NCI-H2227 (cell line): ENCODE data around the gene PROX1.

ENCODE experiments used
- DNase-seq: peaks from one replicate; lab custom pipeline; 2025; ENCODE audit not compliant: unreplicated experiment; lab: John Stamatoyannopoulos, UW

The PROX1 gene, protein sequence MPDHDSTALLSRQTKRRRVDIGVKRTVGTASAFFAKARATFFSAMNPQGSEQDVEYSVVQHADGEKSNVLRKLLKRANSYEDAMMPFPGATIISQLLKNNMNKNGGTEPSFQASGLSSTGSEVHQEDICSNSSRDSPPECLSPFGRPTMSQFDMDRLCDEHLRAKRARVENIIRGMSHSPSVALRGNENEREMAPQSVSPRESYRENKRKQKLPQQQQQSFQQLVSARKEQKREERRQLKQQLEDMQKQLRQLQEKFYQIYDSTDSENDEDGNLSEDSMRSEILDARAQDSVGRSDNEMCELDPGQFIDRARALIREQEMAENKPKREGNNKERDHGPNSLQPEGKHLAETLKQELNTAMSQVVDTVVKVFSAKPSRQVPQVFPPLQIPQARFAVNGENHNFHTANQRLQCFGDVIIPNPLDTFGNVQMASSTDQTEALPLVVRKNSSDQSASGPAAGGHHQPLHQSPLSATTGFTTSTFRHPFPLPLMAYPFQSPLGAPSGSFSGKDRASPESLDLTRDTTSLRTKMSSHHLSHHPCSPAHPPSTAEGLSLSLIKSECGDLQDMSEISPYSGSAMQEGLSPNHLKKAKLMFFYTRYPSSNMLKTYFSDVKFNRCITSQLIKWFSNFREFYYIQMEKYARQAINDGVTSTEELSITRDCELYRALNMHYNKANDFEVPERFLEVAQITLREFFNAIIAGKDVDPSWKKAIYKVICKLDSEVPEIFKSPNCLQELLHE

DNA sequence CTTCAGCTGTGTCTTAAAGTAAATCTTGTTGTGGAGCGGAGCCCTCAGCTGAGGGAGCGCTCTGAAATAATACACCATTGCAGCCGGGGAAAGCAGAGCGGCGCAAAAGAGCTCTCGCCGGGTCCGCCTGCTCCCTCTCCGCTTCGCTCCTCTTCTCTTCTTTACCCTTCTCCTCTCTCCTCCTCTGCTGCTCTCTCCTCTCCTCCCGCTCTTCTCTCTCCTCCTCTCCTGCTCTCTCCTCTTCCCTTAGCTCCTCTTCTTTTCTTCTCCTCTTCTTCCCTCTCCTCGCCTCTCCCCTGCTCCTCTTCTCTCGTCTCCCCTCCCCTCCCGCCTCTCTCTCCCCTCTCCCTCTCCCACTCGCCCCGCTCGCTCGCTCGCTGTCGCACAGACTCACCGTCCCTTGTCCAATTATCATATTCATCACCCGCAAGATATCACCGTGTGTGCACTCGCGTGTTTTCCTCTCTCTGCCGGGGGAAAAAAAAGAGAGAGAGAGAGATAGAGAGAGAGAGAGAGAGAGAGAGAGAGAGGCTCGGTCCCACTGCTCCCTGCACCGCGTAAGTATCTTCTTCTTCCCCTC, at the start of gene PROX1:
Gene PROX1, plus strand, starts transcription at position 47 of the 580 bp plus-strand sequence. CDS start 8,563 bp downstream, outside the sequence.
- peak; percentile 70 for DNase-seq

DNA sequence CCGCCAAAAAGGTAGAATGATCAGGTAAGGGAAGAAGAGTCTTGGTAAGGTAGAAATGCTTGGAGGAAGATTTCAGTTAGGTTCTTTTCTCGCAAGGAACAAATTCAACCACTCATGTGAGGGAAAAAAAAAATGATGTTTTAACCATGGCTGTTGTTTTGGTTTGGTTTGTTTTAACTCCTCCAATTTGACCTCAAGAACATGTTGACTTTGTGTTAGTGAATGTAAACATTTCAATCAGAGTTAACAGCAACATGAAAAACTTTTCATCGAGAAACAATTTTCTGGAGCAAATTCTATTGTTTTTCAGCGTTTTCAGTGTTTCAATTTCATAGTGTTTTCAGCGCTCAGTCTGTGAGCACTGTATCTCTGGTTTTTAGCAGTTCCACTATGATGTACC, 49.0 kb upstream of the PROX1 start:
- no peak for DNase-seq

DNA sequence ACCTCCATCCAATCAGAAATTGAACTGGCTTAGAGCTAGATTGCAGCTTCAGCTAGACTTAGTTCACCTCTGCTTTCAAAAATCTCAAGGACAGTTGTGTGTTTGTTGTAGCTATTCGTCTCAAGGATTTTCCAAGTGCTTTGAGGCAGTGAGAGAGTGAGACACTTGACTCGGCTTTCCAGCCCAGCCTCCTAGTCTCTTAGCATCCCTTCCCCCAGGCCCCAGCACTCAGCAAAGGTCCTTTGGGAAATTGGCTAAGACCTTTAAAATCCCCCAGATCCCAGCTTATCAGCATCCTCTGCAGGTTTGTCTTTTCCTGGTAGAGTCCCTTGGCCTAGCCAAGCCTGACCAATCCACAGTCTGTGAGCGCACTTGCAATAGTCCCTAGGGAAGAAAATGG, 47.9 kb upstream of the PROX1 start:
- DNase-seq: no peak

DNA sequence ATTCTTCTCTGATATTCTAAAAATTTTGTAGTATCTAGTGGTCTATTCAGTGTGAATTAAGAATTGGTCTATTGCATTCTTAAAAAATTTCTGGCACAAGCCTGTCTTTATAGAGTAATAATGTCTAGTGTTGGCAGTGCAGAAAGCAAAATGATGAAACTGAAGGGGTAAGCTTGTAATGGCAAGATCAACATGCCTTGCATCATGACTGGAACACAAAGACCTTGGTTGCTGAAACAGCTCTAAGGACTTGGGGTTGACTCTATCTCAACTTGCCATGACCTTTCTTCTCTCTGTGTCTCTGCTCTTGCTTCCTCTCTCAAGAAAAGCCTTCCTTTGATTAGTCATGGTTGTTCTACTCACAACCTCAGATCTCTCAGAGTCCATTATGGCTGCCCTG, 46.8 kb upstream of the PROX1 start:
- no peak for DNase-seq

DNA sequence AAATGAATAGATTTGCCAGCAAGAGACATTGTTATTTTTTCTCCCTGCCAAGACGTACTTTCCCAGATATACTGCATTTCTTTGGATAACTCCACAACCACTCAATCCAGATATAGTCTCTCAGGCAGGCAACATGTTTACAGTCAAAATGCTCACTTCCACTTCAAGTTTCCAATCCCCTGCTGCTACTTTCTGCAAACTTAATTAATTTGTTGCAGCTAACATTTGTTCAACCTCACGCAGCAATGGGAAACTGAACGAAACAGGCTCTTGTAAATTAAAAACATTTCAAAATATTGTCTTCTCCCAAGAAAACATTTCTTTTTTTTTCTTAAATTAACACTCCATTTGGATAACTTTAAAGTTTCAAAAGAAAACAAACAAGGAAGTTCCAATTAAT, 45.7 kb upstream of the PROX1 start:
- no peak for DNase-seq

DNA sequence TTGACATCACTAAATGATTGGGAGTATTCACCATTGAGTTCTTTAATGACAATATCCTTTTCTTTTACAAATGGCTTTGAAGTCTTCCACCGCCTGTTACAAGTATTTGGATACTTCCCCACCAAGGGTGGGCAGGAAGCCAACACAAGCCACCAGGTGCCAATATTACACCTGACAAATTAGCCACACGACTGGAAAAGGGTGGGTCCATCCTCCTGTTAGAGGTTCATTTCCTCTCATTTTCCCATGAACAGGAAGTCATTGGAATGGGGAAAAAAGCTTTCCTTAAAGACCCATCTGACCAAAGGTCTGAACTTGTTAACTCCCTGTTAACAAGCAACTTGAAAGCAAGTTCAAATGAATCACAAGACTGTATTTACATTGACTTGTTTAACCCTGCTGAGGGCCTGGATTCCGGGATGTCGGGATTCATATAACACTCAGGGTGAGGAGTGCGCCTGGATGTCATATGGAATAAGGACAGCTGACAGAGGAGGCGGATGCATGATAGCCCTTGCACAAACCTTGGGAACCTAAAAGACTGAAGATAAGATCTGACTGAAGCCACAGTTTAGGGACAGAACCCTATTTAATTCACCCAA, 40.5 kb upstream of the PROX1 start:
- no peak for DNase-seq

DNA sequence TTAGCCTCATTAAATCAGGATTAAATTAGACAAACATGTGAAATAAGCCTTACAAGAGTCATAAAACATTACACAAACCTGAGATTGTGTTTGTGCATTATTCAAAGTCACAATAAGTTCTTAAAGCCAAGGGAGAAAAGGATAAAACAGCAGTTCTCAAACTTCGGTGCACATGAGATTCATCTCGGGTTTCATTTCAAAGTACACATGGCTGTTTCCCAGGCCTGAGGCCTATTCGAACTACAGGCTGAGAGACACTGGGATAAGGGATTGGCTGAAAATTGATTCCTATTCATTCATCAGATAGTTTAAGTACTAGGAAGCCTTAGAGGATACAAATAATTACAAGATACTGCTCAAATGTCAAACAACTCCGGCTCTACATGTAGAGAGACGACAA, 35.9 kb upstream of the PROX1 start:
- DNase-seq: no peak

DNA sequence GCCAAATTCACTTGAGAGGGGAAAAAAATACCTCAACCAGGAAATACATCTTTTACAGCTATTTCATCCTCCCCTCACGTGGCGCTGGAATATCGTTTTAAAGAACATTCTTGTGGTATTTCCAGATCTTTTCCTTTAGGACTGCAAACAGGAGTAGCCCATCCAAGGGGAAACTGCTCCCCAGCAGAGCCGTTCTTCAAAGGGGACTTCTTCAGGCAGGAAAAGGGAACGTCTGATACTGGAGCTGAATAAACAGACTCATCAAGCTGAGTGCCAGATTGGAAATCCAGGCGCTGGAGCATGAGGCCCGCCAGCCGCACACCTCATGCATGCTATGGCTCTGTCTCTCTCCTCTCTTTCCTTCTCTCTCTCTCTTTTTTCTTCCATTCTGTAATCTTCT, 34.0 kb upstream of the PROX1 start:
- no peak for DNase-seq

DNA sequence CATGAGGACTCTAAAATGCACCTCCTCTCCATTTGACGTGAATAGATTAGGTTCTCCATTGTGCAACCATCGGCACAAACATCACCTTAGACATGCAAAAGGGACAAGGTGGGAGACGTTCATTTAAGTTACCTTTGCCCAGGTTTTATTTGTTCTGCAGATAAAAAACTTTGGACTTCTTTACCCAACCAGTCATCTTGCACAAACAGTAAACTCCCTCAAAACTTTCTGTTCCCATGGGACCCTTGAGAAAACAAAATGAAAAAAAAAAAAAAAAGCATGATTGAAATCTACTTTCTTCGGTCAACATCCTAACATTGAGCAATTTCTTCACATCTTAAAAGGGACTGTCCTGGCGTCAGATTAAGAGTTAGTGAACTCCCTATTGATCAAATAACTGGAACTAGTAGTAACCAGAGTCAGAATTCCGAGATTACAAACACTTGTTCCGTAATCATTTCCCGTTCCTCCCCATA, 31.4 kb upstream of the PROX1 start:
- no peak for DNase-seq

DNA sequence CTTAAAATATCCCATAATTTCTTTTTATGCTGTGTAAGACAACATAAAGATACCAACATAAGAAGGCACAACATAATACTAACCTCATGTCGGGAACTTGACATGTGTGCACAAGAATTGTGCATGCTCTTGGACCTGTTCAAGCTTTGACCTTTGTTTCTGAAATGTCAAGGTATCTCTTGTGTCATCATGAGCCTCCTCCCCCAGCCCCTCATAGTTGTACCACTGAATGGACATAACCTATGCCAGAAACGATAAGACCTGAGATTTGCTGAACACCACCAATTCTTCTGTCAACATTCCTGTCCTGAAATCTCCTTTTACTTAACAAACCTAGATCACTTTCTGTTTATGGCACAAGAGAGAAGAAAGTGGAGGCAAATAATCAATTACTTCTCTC, 29.4 kb upstream of the PROX1 start:
- no peak for DNase-seq

DNA sequence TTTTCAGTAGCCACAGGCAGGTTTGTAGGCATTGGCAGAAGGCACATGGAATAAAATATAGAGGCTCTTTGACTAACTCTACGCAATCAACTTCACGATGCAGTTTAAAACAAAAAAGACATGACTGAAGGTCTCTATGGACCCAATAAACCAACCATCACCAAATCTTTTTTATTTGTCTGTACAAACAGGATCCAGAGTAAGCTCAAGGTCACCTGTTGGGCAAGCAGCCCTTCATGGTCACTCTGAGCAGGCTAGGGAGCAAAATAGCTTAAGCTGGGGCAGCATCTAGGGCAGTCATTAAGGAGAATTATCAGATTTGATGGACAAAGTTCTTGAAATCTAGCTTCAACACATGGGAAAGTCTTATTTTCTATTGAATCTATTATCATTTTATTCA, 26.8 kb upstream of the PROX1 start:
- DNase-seq: no peak

DNA sequence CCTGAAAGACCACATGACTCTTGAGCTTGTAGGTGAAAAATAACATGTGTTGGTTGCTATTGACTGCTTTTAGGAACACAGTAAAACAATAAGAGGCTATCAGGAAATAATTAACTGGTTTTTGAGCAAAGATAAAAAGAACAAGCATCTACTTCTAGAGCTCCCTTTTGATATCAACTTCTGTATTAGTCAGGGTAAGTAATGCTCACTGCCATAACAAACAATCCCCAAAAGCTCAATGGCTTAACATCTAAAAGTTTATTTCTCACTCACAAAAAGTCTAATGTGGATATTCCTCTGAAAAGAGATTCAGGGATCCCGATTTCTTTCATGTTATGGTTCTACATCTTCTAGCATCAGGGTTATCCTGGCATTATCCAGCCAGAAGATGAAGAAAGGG, 25.3 kb upstream of the PROX1 start:
- no peak for DNase-seq

DNA sequence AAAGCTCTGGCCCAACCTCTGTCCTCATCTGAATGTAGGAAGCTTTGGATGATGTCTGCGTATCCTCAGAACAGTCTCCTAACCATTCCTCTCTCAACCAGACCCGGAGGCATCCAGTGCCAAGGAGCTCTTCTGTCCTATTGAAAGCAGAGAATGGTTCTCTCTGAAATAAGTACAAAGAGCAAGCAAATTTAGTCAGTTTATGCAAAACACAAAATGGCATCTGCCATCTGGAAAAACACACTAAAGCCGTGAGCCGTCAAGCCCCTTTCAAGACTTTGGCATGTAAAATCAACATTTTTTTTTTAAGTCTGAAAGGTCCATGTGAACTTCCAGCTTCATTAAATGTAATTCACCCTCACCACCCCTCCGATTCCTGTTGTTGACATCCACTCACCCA, 21.7 kb upstream of the PROX1 start:
- DNase-seq: no peak

DNA sequence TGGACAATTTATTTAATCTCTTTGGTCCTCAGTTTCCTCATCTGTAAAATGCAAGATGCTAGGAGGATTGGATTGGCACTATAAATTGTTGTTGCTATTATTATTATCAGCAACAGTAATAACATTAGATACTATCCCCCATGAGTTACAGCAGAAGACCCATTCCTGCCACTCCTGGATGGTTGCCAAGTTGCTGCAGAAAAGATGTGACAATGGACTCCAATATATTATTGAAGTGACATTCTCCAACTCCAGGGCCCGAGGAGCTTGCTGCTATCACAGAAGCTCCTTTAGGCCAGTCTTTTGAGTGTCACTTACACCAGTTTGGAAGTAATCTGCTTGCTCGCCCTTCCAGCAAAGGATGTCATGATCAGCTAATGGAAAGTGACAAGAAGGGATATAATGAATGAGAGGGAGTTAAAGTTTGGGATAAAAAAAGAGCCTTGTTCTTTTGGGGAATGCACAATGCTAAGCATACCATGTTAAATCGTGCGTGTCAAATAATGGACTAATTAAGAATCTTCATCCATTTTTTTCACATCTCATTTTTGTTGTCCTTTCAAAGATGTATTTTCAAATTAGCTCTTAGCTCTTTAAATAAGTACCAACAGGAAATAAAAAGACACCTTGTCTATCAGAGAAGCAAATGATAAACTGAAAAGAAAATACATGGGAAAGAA, 19.5 kb upstream of the PROX1 start:
- no peak for DNase-seq

DNA sequence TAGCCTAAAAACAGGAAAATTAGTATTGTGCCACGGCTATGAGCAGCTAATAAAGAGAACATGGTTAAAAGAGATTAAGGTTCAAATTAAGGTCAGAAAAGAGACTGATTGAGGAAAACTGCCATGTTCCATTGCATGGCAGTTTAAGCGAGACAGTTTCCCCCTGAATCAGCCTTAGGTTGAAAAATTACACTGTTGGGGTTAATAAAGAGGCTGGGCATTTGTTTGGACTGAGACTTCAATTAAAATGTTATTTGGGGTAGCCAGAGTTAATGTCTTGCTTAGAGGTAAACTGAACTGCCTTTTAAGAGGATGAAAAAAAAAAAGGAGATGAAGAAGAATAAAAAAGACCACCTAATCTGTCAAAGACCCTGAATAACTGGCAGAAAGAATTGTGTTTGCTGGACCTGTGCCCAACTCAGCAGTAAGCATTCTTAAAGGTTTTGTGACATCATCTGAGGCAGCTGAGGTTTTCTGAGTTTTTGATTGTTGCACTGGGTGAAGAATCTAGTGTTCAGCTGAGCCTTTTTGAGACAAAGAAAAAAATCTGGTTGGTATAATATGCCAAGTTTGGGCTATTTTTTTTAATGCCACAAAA, 17.7 kb upstream of the PROX1 start:
- no peak for DNase-seq

DNA sequence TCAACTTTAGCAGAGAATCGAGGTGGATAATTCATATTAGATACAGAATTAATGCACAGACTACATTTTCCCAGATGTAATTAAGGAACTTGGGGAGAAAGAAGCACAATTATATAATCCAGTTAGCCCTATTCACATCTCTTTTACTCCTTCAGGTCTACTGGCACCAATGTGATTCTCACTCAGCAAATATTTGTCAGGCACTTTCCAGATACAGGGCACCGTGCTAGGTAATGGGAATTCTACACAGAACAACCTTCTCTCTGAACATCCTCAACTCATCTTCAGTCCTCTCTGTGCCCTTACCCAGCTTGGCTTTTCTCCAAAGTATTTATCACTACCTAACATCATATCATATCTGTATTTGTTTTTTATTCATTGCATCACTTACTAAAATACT, 15.6 kb upstream of the PROX1 start:
- no peak for DNase-seq

DNA sequence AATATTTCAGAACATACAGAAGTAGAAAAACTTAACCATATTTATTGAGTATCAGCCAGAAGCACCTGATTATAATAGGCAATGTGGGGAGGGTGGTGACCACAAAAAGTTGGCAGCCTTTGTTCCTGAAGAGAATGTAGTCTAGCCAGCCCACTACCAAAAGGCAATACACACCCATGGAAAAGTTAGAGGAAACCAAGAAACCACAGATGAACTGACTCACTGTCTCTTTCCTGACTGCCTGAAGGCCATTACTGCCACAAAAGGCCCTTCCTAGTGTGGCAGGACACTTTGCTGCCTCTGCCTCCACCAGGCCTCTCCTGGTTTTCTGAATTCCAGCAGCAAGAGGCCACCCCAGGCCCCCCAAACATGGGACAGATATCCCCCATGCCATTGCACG, 14.6 kb upstream of the PROX1 start:
- DNase-seq: no peak

DNA sequence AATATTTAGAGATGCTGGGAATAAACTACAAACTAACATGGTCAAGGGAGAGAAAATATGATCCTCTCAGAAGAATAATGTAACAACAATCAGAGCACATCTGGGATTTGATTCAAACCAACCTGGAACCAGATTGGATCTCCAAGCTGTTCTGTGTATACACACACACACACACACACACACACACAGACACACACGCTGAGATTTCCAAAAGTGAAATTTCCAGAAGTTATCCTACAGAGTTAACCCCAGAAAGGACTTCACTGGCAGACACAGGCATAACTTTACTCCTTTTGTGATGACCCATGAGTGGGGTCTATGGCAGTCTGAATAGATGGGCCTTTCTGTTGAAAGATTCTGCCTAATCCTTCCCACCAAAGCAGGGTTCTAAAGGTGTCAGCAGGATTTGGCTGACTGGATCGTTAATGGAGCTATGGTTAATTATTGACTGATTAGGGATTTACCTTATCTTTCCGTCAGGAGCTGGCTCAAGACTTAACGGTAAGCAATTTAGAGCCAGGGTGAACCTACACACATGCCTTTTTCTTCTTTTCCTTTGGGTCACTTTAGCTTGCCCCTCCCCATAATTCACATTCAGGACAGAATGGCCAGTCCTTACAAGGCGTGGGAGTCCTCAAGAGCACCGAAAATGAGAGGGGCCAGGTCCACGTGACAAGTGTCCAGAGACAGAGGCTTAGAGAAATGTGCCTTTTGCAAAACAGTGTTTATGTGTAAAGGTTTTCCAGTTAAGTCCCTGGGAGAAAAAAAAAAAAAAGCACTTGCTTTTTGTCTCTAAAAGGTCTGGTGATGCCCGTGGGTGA, 10.9 kb upstream of the PROX1 start:
- no peak for DNase-seq

DNA sequence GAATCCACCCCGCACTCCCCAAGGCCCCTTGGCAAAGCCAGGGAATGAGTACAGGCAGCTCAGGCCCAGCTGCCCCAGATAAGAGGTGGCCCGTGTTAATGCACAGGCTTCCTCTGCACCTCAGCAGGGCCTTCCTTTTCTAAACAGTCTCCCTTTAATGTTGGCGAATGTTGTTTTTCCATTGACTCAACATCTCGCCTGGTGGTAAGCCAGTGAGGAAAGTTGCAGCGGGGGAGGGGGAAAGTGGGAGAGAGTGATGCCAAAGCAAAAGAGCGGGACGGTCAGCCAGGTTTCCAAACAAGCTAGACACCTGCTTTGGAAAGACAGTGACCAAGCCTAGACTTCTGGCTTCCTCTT, 10.3 kb upstream of the PROX1 start:
- no peak for DNase-seq

DNA sequence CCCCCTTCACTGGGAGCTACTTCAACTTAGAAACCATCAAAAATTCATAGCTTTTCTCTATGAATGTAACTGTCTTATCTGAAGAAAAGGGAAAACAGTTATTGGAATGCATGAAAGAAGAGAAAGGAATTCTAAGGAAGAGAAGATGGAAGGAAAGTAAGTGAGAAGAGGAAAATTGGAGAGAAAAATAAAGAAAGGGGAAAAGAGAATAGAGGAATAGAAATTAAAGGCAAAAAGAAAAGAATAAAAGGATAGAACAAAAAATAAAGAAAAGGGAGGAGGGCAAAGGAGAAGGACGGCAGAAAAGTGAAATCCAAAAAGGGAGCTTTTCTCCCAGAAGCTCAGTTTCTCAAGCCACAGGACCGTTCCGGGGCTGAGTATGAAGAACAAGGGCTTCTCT, 9.9 kb upstream of the PROX1 start:
- no peak for DNase-seq
